Pulmonary artery endothelial cell (primary cell): ENCODE measurements around the gene ESD. TPM values are rescaled to one million over a fixed set of nuclear protein-coding genes. Genes with fewer than 3 reads are reported as not detected.

ENCODE experiments used
- DNase-seq: peaks from one replicate; pipeline ENCODE4 v3.0.0-alpha.2; 2011; ENCODE audit warnings: low read depth, low spot score
- total RNA-seq: library from RNA; depleted of rRNA; stranded (reverse); fragments of >200 nt; gene quantifications from 2 replicates; pipeline ENCODE4 v1.2.3, GENCODE V29; 2014

ESD gene
- total RNA-seq, 1 donor from 2014 or later, result 90.8 TPM

DNA sequence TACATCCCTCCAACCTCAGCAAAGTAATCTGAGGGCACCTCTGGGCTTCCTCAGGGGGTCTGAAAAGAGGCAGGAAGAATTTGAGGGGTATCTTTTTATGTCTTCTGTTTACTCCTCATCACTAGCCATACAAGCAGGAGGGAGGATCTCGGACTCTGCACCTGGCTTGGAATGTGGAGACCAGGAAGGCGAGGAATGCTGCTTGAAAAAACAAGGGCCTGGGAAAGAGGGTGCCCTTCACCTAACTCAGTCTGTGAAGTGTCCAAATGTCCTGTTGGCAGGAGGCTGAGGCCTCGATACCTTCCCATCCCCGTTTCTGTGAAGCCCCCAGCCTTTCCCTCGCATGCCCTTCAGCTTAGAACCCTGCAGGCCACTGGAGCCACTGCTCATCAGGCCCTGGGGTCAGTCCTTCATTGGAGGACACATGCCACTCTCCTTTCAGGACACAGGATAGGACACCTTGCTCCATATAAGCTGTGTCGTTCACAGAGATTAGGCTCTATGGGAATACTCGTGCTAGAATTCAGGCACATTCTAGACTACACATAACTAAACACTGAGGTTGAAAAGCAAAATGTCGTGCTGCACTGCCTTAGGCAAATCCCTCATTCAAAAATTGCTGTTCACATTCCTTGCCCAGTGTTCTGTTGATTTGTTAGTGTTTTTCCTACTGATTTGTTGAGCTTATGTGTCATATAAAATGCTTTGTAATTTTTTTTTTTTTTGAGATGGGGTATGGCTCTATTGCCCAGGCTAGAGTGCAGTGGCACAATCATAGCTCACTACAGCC is 49.7 kb downstream of the ESD start:
- DNase-seq, result no peak

DNA sequence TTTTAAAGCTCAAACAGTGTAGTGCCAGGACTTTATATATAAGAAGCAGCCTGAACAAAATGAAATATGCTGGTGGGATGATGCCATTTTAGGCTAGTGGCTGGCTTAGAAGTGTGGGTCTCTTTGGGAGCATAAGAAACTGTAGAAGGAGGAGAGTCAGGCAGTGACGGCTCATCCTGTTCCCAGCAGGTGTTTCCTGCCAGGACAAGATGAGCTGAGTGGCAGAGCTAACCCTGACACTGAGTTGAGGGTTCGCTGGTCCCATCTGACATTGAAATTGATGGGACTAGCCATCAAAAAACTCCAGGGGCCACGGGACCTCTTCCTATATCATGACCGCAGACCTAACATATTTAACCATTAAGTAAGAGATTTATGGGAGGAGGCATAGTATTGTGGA is 51.3 kb downstream of the ESD start:
- DNase-seq, result no peak

DNA sequence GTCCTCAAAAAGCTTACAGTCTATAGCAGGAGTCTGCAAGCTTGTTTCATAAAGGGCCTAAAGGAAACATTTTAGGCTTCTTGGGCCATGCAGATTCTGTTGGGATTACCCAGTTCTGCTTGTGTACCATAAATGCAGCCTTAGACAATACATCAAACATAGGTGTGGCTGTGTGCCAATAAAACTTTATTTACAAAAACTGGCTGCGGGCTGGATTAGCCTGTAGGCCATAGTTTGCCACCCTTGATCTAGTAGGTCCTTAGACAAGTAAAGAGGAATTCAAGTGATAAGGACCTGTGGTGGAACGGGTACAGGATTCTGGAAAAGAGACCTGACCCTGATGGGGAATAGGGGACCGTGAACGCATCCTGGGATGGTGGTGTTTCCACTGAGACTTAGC is 51.9 kb downstream of the ESD start:
- DNase-seq, result no peak

DNA sequence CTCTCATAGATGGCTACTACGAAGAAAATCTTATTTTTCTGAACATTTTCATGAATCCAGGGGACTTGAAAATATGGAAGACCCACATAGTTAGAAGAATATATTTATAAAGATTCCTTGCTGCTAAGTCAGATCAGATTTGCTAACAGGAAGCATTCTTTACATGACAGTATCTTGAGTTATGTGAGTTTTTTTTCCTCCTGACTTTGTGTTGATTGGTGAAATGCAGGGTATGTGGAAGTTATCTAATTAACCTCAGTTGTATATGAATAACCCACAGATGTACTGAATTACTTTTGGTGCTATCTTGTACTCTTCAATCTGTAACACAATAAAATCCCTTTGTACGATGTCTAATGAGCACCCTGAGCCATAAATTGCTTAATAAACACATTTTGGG is 53.8 kb downstream of the ESD start:
- no peak for DNase-seq

DNA sequence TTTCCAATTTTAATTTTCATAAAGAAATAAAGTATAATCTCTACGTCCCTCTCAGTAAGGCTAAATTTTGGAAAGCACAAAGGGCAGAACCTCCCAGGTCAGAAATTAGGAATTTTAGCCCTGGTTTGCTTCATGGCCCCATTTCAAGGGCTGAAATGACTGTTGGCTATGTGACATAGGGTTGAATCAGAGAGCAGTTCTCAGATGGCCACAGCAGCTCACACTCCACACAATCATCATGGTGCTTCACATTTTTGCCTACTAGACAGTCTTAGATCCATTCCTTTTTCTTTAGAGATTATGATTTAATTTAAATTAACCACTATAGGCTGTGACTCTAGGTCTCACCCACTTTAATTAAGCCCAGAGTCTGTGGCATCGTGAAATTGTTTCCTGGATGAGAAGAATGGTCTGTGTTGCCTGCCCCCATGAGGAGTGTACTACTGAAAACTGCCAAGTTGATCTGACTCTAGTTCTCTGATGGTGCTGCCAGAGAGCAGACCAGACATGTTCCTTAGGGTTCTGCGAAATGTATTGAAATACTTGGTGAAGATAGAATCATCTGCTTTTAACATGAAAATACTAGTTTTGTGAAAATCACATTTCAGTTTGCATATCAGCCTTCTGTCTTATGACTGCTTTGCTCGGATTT is 57.4 kb downstream of the ESD start:
- no peak for DNase-seq

DNA sequence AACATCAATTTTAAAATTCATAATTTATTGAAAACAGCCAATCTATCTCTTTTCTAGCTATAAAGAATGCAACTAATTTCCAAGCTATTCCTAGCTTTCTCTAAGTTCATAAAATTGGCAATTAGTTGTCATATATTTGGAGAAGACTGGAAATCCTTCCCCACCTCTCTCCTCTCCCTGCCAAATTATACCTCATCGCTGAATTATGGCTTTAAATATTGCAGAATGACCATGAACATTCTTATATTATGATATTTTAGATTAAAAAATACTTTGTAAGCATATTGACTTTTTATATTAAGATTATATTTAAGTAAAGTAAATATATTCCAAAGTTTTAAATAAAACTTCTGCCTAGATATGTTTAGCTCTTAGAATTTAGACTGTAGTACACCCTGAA is 58.2 kb downstream of the ESD start:
- DNase-seq, result no peak

DNA sequence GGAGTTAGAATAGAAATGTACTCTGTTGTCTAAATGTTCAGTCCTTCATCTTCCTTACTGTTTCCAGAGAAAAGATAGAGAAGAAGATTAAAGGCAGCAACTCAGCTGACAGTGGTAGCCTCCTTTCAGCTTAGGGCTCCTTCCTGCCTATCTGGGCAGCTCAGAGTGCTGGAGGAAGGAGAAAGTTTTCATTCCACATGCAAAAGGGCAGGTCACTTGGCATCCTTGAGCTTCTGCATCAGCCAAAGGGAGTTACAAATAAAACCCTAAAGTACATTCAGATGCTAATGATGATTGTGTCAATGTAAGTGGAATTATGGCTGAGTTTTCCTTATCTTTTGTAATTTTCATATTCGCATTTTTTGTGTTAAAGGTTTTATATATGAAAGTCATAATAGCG is 58.9 kb downstream of the ESD start:
- DNase-seq, result no peak

DNA sequence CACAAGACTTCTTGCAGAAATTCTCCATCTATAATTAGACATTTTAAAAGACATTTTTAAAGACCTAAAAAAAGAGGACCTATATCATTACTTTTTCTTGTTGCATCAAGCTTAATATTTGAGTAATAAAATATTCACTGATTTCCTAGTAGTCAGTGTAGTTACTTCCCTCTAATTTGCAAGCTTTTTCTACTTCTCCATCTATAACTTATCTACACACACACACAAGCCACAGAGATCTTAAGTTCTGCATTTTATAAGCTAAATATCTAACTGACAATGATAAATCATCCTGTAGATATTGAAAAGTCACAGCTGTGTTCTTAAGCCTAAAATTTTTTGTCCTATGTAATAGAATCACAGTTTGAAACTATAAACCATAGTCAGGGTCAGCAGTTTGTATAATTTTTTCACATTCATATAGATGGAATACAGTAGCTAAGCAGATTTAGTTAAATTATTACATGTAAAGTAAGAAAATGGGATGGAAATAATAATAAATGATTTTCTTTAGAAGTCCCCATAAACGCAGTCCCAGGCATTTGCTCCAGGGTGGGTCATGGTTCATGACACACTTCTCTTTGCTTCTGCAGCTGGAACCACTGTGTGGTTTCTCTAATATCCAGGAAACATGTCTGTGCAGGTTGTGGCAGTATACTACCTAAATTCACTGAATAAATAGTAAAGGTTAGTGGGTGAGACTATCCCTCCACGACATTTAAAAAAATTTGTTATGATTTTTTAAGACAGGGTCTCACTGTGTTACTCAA is 60.2 kb downstream of the ESD start:
- DNase-seq, result no peak

DNA sequence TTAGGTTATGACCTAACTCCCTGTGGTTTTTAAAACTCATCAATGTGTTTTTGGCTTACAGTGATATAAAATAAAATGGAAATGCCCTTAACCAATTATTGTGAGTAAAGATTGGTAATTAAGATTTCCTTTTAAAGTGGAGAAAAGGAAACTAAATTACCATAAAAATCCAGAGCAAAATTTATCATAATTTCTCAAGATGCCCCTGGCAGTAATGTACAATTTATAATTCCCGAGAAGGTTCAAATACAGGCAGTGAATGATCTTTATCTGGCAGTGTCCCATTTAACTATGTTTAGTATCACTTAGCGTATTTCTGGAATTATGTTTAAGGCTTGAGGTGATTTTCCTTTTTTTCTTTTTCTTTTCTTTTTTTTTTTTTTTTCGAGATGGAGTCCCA is 61.5 kb downstream of the ESD start:
- DNase-seq, result no peak

DNA sequence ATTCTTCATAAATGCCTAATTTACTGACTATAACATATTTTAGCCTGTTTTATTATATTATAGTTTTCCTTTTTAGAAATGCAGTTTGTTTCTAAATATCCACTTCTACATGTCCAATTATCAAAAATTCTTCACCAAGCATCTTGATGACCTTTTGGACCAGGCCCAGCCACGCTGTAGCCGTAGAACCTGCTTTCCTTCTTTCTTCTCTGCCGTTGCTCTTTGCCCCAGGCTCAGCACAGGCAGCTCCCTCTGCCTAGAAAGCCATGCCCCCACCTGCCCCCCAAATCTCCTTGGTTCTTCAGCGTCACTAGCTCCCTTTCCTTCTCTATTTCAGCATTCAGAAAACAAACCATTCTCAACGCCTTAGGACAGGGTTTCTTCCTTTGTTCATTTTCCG is 65.4 kb downstream of the ESD start:
- DNase-seq, result no peak

DNA sequence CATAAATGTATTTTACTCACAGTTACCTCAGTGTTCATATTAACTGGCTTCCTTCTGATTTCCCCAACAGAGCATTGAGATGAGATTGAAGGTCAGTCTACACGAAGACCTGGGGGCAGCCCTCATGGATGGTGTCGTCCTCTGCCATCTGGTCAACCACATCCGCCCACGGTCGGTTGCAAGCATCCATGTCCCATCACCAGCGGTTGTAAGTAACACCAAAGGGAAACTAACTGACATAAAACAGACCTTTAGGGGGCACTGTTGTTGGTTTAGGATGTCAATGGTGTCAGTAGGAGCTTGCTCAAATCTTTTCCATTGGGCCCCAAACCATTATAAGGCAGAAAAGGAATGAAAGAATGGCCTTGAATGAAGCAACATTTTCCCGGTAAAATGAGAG is 68.2 kb downstream of the ESD start:
- no peak for DNase-seq

DNA sequence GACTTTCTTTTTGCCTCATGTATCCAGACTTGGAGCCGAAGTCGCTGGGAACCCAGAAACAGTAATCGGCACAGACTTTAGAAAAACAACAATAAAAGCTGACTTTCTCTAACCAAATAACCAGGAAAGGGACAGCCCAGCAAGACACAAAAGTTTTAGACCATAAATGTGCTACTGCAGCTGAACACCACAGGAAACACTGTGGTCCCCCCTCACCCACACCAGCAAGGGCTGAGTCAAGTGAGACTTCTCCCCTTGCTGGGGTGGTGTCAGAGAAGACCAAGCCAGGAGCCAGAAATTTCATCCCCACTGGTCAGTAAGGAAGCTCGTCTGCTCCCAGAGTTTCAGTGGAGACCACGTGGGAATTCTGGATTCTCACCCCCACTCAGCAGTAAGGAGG is 70.6 kb downstream of the ESD start:
- DNase-seq, result no peak

Other genes starting within 250 kb of the ESD start
- 4.4 and 9.7 TPM in 2 replicates for gene LRCH1, start 244.0 kb downstream of the ESD start, total RNA-seq
- gene HTR2A, start 99.9 kb upstream of the ESD start, total RNA-seq, result not detected in 2 replicates